ENCODE results near the gene INAVA.

- TF ChIP-seq CTCF (IDR thresholded peaks at IDR 0.05): no peak
- no peak for TF ChIP-seq CREB1 (CRISPR knock-in tag; IDR thresholded peaks at IDR 0.05)
- no peak for TF ChIP-seq USF2 (CRISPR knock-in tag; IDR thresholded peaks at IDR 0.05)
- no peak for TF ChIP-seq FOXP1 (CRISPR knock-in tag; IDR thresholded peaks at IDR 0.05; ENCODE audit: borderline replicate concordance)
- no peak for TF ChIP-seq FOXP4 (CRISPR knock-in tag; IDR thresholded peaks at IDR 0.05)
- no peak for TF ChIP-seq ATF2 (CRISPR knock-in tag; IDR thresholded peaks at IDR 0.05; ENCODE audit: borderline replicate concordance, low read depth)
- no peak for TF ChIP-seq JUN (CRISPR knock-in tag; IDR thresholded peaks at IDR 0.05)
- TF ChIP-seq E2F1 (CRISPR knock-in tag; IDR thresholded peaks at IDR 0.05): no peak
- no peak for TF ChIP-seq NR3C1 (CRISPR knock-in tag; conservative IDR thresholded peaks at IDR 0.05; ENCODE audit: low read depth)
- no peak for TF ChIP-seq ZNF121 (CRISPR knock-in tag; IDR thresholded peaks at IDR 0.05)
- TF ChIP-seq PRRX2 (CRISPR knock-in tag; IDR thresholded peaks at IDR 0.05): no peak
These were observed 59.7 kb downstream of the INAVA start for GRCh38 chr1:200954434-200954833.

Data from WTC11 (cell line).